HCT116 (cell line): ENCODE results near the gene TENT4A. TPM values are rescaled to one million over a fixed set of nuclear protein-coding genes. Genes with fewer than 3 reads are reported as not detected.

Source experiments
- ATAC-seq: fragments of 200-7000 bp; cut with Tn5 transposase; 2 replicates; pipeline ENCODE4 v1.9.1; 2020; ENCODE audit warnings: mild to moderate bottlenecking, moderate library complexity
- BruUV-seq: library from RNA; stranded (reverse); fragments of 400-500 nt; replicated peaks from 2 replicates; lab custom pipeline; 2021; lab: Mats Ljungman, UMichigan
- CTCF ChIA-PET: fragments of 300-600 bp; sonication (Branson Sonifier 250); formaldehyde crosslinking; loops from one replicate; lab custom pipeline; 2021; ENCODE audit warnings: antibody characterized with exemption; lab: Charles Lee
- POLR2A ChIA-PET: fragments of 300-600, 350-600 bp; sonication (Branson Sonifier 250); formaldehyde crosslinking; loops from one replicate; lab custom pipeline; 2021; ENCODE audit warnings: antibody characterized with exemption; lab: Charles Lee
- RAD21 ChIA-PET, 2 experiments: fragments of 300-600 bp; sonication (Branson Sonifier 250); formaldehyde crosslinking; loops; one replicate each; lab custom pipeline; 2023; ENCODE audit warnings: low total read pairs in 2 of 2; ENCODE audit not compliant: uncharacterized antibody in 2 of 2, unreplicated experiment in 2 of 2, low non-redundant PET in 1 of 2; lab: Charles Lee
- DNase-seq: peaks from one replicate; pipeline ENCODE4 v3.0.0-alpha.2; 2010; ENCODE audit warnings: low read depth, low spot score
- H2AFZ ChIP-seq: fragments of 200-600 bp; shearing (Covaris generic), sonication (generic); 2 replicates; pipeline ENCODE4 v1.6.1; 2017; ENCODE audit warnings: low read depth, mixed run types, mixed read lengths, antibody characterized with exemption, low read length; ENCODE audit not compliant: poor library complexity, severe bottlenecking
- H3K27ac ChIP-seq: 2 replicates; pipeline ENCODE4 v1.5.1; 2012; ENCODE audit warnings: low read depth, low read length
- H3K27me3 ChIP-seq: fragments of 200-600 bp; sonication (generic); 2 replicates; pipeline ENCODE4 v1.6.1; 2016; ENCODE audit warnings: mixed run types, low read length, mixed read lengths; ENCODE audit not compliant: insufficient read depth
- H3K36me3 ChIP-seq, 2 experiments: fragments of 200-500 bp in 1 of 2; fragments of 200-600 bp in 1 of 2; sonication (Bioruptor generic) in 1 of 2; sonication (generic) in 1 of 2; 2 replicates each; pipeline versions ENCODE4 v1.5.1 to v1.6.1; 2014 to 2016; ENCODE audit warnings: low read length in 2 of 2, inconsistent platforms in 1 of 2, mixed read lengths in 1 of 2, mixed run types in 1 of 2; ENCODE audit not compliant: insufficient read depth in 2 of 2, control insufficient read depth in 1 of 2
- H3K4me1 ChIP-seq, 2 experiments: fragments of 200-600 bp in 1 of 2; sonication (generic) in 1 of 2; 2 replicates each; pipeline versions ENCODE4 v1.5.1 to v1.6.1; 2012 to 2017; ENCODE audit warnings: low read length in 2 of 2, inconsistent platforms in 1 of 2, mild to moderate bottlenecking in 1 of 2, mixed read lengths in 1 of 2, mixed run types in 1 of 2, moderate library complexity in 1 of 2; ENCODE audit not compliant: insufficient read depth in 2 of 2, control insufficient read depth in 1 of 2
- H3K4me2 ChIP-seq: fragments of 200-600 bp; sonication (generic); 2 replicates; pipeline ENCODE4 v1.6.1; 2017; ENCODE audit warnings: mixed run types, low read length, mixed read lengths
- H3K4me3 ChIP-seq, 2 experiments: fragments of 200-600 bp in 1 of 2; sonication (generic) in 1 of 2; replicated peaks in 1 of 2; 2 replicates each; pipeline ENCODE4 v1.5.1; 2011 to 2016; ENCODE audit warnings: low read length in 2 of 2, control low read depth in 1 of 2, low read depth in 1 of 2, mild to moderate bottlenecking in 1 of 2, mixed read lengths in 1 of 2, mixed run types in 1 of 2
- H3K79me2 ChIP-seq: fragments of 200-600 bp; sonication (generic); 2 replicates; pipeline ENCODE4 v1.6.1; 2017; ENCODE audit warnings: mild to moderate bottlenecking, mixed run types, low read length, moderate library complexity, mixed read lengths; ENCODE audit not compliant: insufficient read depth
- H3K9ac ChIP-seq: fragments of 200-600 bp; sonication (generic); 2 replicates; pipeline ENCODE4 v1.6.1; 2016; ENCODE audit warnings: low read length, mixed read lengths
- H3K9me2 ChIP-seq: fragments of 200-600 bp; sonication (generic), shearing (Covaris generic); 2 replicates; pipeline ENCODE4 v1.6.1; 2017; ENCODE audit warnings: mixed run types, mild to moderate bottlenecking, moderate library complexity; ENCODE audit not compliant: insufficient read depth
- H3K9me3 ChIP-seq, 2 experiments: fragments of 200-500 bp in 1 of 2; fragments of 200-600 bp in 1 of 2; sonication (Bioruptor generic) in 1 of 2; sonication (generic) in 1 of 2; 2 replicates each; pipeline ENCODE4 v1.6.1; 2014 to 2017; ENCODE audit warnings: low read length in 2 of 2, mixed read lengths in 2 of 2, inconsistent platforms in 1 of 2, low read depth in 1 of 2, mild to moderate bottlenecking in 1 of 2, mixed run types in 1 of 2, moderate library complexity in 1 of 2; ENCODE audit not compliant: control insufficient read depth in 1 of 2, insufficient read depth in 1 of 2
- H4K20me1 ChIP-seq: fragments of 200-600 bp; sonication (generic), shearing (Covaris generic); 2 replicates; pipeline ENCODE4 v1.6.1; 2017; ENCODE audit warnings: mixed run types, mild to moderate bottlenecking, moderate library complexity; ENCODE audit not compliant: insufficient read depth
- CEBPB ChIP-seq: IDR thresholded peaks from 2 replicates; pipeline ENCODE4 v1.6.1; 2012; ENCODE audit warnings: low read depth
- EGR1 ChIP-seq: IDR thresholded peaks from 2 replicates; pipeline ENCODE4 v1.6.1; 2012; ENCODE audit warnings: low read depth
- ELF1 ChIP-seq: IDR thresholded peaks from 2 replicates; pipeline ENCODE4 v1.6.1; 2012; ENCODE audit warnings: low read depth, borderline replicate concordance
- EZH2 ChIP-seq: fragments of 200-600 bp; sonication (generic); IDR thresholded peaks from 2 replicates; pipeline ENCODE4 v1.6.1; 2017; ENCODE audit warnings: antibody characterized with exemption, mixed run types
- EZH2phosphoT487 ChIP-seq: fragments of 200-600 bp; IDR thresholded peaks from 2 replicates; pipeline ENCODE4 v1.6.1; 2018; ENCODE audit warnings: antibody characterized with exemption, borderline replicate concordance
- FOSL1 ChIP-seq: IDR thresholded peaks from 2 replicates; pipeline ENCODE4 v1.6.1; 2012; ENCODE audit warnings: low read depth
- JUND ChIP-seq: IDR thresholded peaks from 2 replicates; pipeline ENCODE4 v1.6.1; 2012
- POLR2A ChIP-seq: IDR thresholded peaks from 2 replicates; pipeline ENCODE4 v1.7.0; 2011; ENCODE audit warnings: borderline replicate concordance; ENCODE audit not compliant: insufficient read depth, insufficient read length; ENCODE audit errors: extremely low read depth
- POLR2AphosphoS5 ChIP-seq: IDR thresholded peaks from 2 replicates; pipeline ENCODE4 v1.6.1; 2011; ENCODE audit warnings: mild to moderate bottlenecking, low read depth, low read length, moderate library complexity
- SP1 ChIP-seq: IDR thresholded peaks from 2 replicates; pipeline ENCODE4 v1.6.1; 2012; ENCODE audit warnings: low read depth
- ZFX ChIP-seq: fragments of 450-650 bp; IDR thresholded peaks from 2 replicates; pipeline ENCODE4 v1.6.1; 2017
- intact Hi-C: fragments of 100-400 bp; cut with micrococcal nuclease; formaldehyde crosslinking; loops from 2 replicates; pipeline ENCODE4 v1.10.0; 2022
- total RNA-seq: library from RNA; stranded (reverse); gene quantifications from one replicate; pipeline ENCODE4 v1.2.1, GENCODE V29; 2021; ENCODE audit not compliant: unreplicated experiment
- TF ChIP-seq, protein P1 (sequence below): IDR thresholded peaks from 2 replicates; pipeline ENCODE4 v1.6.1; 2012; ENCODE audit warnings: low read depth
- TF ChIP-seq, protein P2 (sequence below): IDR thresholded peaks from 2 replicates; pipeline ENCODE4 v1.6.1; 2012

The TENT4A gene
- total RNA-seq, 1 experiment from 2014 or later, result 39.8 TPM

DNA sequence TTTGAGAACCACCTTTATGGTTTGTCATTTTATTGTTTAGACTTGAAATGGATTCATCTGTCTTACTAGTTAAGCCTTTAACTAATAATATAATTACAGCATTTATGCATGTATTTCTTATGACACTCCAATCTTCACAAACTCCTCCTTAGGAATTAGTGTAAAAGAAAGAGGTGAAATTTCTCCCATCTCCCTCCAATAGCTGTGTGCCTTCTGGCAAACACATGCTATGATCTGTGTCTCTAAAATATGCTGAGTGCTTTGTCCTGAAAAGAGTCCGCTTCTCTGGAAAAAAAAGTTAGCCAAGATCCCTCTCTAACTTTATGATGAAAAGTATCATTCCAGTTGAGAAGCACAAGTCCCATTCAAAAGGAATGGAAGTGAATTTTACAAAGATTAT, 13.9 kb upstream of the TENT4A start:
- BruUV-seq, result no TSS peak
- ATAC-seq (no peak), DNase-seq (no peak)
- Histone ChIP-seq H3K79me2 (no peaks in the 10 kb centered on the region), H3K9ac (no peak overlapping the region), H3K4me1 (peaks cover 7 to 10% of the 10 kb centered on the region in 2 experiments), H3K9me2 (no peaks in the 10 kb centered on the region), H2AFZ (no peak overlapping the region), H3K4me3 (no peak overlapping the region), H3K27me3 (no peaks in the 10 kb centered on the region), H3K9me3 (no peaks in the 10 kb centered on the region), H3K27ac (no peak overlapping the region), H3K36me3 (no peaks in the 10 kb centered on the region), H4K20me1 (no peaks in the 10 kb centered on the region), H3K4me2 (no peak overlapping the region)
- TF ChIP-seq EGR1, result no peak
- no peak for TF ChIP-seq POLR2AphosphoS5
- no peak for TF ChIP-seq SP1
- TF ChIP-seq JUND, result no peak
- no peak for TF ChIP-seq EZH2phosphoT487
- no peak for TF ChIP-seq ELF1
- TF ChIP-seq POLR2A, result no peak
- no peak for TF ChIP-seq CEBPB
- TF ChIP-seq, protein P1, sequence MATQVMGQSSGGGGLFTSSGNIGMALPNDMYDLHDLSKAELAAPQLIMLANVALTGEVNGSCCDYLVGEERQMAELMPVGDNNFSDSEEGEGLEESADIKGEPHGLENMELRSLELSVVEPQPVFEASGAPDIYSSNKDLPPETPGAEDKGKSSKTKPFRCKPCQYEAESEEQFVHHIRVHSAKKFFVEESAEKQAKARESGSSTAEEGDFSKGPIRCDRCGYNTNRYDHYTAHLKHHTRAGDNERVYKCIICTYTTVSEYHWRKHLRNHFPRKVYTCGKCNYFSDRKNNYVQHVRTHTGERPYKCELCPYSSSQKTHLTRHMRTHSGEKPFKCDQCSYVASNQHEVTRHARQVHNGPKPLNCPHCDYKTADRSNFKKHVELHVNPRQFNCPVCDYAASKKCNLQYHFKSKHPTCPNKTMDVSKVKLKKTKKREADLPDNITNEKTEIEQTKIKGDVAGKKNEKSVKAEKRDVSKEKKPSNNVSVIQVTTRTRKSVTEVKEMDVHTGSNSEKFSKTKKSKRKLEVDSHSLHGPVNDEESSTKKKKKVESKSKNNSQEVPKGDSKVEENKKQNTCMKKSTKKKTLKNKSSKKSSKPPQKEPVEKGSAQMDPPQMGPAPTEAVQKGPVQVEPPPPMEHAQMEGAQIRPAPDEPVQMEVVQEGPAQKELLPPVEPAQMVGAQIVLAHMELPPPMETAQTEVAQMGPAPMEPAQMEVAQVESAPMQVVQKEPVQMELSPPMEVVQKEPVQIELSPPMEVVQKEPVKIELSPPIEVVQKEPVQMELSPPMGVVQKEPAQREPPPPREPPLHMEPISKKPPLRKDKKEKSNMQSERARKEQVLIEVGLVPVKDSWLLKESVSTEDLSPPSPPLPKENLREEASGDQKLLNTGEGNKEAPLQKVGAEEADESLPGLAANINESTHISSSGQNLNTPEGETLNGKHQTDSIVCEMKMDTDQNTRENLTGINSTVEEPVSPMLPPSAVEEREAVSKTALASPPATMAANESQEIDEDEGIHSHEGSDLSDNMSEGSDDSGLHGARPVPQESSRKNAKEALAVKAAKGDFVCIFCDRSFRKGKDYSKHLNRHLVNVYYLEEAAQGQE, result no peak
- no peak for TF ChIP-seq ZFX
- TF ChIP-seq, protein P2, sequence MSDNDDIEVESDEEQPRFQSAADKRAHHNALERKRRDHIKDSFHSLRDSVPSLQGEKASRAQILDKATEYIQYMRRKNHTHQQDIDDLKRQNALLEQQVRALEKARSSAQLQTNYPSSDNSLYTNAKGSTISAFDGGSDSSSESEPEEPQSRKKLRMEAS, result no peak
- no peak for TF ChIP-seq EZH2
- TF ChIP-seq FOSL1, result no peak
- intact Hi-C loops, result no loop called here
- RAD21 ChIA-PET, result no interaction called here
- POLR2A ChIA-PET, result no interaction called here
- CTCF ChIA-PET, result no interaction called here
